ENCODE measurements around the gene PLPPR4.

- no peak for TF ChIP-seq CTCF (IDR thresholded peaks at IDR 0.05; ENCODE audit: low read depth, low read length)
- TF ChIP-seq MYC (IDR thresholded peaks at IDR 0.05; ENCODE audit: low read depth, low read length): no peak
- TF ChIP-seq POLR2A (IDR thresholded peaks at IDR 0.05; ENCODE audit: extremely low read depth, insufficient read length): no peak
These were observed 36.1 kb upstream of the PLPPR4 start for GRCh38 chr1:99228153-99228552.
